Loucy (cell line): Measurements from ENCODE around the gene PLA2G2E.

Experiments
- EZH2phosphoT487 ChIP-seq: fragments of 200-600 bp; IDR thresholded peaks from 2 replicates; pipeline ENCODE4 v1.6.1; 2018; ENCODE audit warnings: antibody characterized with exemption, mild to moderate bottlenecking, moderate library complexity, borderline replicate concordance
- TF ChIP-seq, protein P1 (sequence below): fragments of 200-600 bp; sonication (generic); conservative IDR thresholded peaks from 2 replicates; pipeline ENCODE4 v1.5.1; 2014; ENCODE audit warnings: mild to moderate bottlenecking, antibody characterized with exemption, low read length

DNA sequence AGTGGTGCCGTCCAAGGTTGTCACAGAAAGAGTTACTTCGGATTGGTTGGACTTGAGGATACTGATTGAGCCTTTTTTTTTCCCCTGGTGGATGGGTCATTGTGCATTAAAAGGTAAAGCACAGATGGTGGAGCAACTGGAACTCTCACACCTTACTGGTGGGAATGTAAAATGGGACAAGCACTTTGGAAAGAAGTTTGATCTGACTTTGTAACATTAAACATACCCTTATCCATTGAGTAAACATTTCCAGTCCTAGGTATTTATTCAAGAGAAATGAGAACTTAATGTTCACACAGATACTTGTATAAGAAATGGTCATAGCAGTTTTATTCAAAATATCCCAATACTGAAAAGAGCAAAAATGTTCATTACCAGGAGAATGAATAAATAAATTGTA is 41.1 kb upstream of the PLA2G2E start:
- TF ChIP-seq, protein P1, sequence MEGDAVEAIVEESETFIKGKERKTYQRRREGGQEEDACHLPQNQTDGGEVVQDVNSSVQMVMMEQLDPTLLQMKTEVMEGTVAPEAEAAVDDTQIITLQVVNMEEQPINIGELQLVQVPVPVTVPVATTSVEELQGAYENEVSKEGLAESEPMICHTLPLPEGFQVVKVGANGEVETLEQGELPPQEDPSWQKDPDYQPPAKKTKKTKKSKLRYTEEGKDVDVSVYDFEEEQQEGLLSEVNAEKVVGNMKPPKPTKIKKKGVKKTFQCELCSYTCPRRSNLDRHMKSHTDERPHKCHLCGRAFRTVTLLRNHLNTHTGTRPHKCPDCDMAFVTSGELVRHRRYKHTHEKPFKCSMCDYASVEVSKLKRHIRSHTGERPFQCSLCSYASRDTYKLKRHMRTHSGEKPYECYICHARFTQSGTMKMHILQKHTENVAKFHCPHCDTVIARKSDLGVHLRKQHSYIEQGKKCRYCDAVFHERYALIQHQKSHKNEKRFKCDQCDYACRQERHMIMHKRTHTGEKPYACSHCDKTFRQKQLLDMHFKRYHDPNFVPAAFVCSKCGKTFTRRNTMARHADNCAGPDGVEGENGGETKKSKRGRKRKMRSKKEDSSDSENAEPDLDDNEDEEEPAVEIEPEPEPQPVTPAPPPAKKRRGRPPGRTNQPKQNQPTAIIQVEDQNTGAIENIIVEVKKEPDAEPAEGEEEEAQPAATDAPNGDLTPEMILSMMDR, result no peak
- TF ChIP-seq EZH2phosphoT487, result no peak
